ENCODE results near the gene SYF2. TPM values are rescaled to one million over a fixed set of nuclear protein-coding genes. Genes with fewer than 3 reads are reported as not detected.

SYF2 gene
- total RNA-seq, 1 donor from 2014 or later, result 43.5 TPM

GRCh38 chr1:25217598-25218232 is 14.6 kb downstream of the SYF2 start:
- H3K36me3 Mint-ChIP-seq (ENCODE audit: insufficient read depth), result peaks cover 13% of the 10 kb centered on the region

GRCh38 chr1:25217015-25217414 is 15.3 kb downstream of the SYF2 start:
- no peak for TF ChIP-seq CTCF (IDR thresholded peaks at IDR 0.05; ENCODE audit: unreplicated experiment)
- H3K4me3 Mint-ChIP-seq (ENCODE audit: low read depth), result no peak overlapping the region
- no peaks in the 10 kb centered on the region for H3K9me3 Mint-ChIP-seq (ENCODE audit: low read depth)
- peaks cover 2% of the 10 kb centered on the region for H3K4me1 Mint-ChIP-seq (ENCODE audit: low read depth)
- no peaks in the 10 kb centered on the region for H3K27me3 Mint-ChIP-seq
- H3K27ac Mint-ChIP-seq, result no peak overlapping the region
- peaks cover 12% of the 10 kb centered on the region for H3K36me3 Mint-ChIP-seq (ENCODE audit: insufficient read depth)
- DNase-seq (ENCODE audit: low spot score, unreplicated experiment), result no peak

More at GRCh38 chr1:25217598-25218232, 14.6 kb downstream of the SYF2 start:
- no peak for DNase-seq (ENCODE audit: low spot score, unreplicated experiment)
- Mint-ChIP-seq H3K4me3 (ENCODE audit: low read depth) (no peak overlapping the region), H3K9me3 (ENCODE audit: low read depth) (no peaks in the 10 kb centered on the region), H3K4me1 (ENCODE audit: low read depth) (peaks cover under 1% of the 10 kb centered on the region), H3K27ac (no peak overlapping the region), H3K27me3 (no peaks in the 10 kb centered on the region)
- no peak for TF ChIP-seq CTCF (IDR thresholded peaks at IDR 0.05; ENCODE audit: unreplicated experiment)

- Mint-ChIP-seq H3K4me3 (ENCODE audit: low read depth) (no peak overlapping the region), H3K9me3 (ENCODE audit: low read depth) (no peaks in the 10 kb centered on the region), H3K27ac (no peak overlapping the region), H3K27me3 (no peaks in the 10 kb centered on the region), H3K36me3 (ENCODE audit: insufficient read depth) (peaks cover 7% of the 10 kb centered on the region), H3K4me1 (ENCODE audit: low read depth) (peaks cover 2% of the 10 kb centered on the region)
- DNase-seq (ENCODE audit: low spot score, unreplicated experiment), result no peak
- TF ChIP-seq CTCF (IDR thresholded peaks at IDR 0.05; ENCODE audit: unreplicated experiment), result no peak
These were observed 16.2 kb downstream of the SYF2 start for GRCh38 chr1:25216123-25216522.

- no peak overlapping the region for H3K27ac Mint-ChIP-seq
- H3K4me1 Mint-ChIP-seq (ENCODE audit: low read depth), result peaks cover 17% of the 10 kb centered on the region
- no peak for DNase-seq (ENCODE audit: low spot score, unreplicated experiment)
- no peak for TF ChIP-seq CTCF (IDR thresholded peaks at IDR 0.05; ENCODE audit: unreplicated experiment)
- no peaks in the 10 kb centered on the region for H3K9me3 Mint-ChIP-seq (ENCODE audit: low read depth)
- no peaks in the 10 kb centered on the region for H3K36me3 Mint-ChIP-seq (ENCODE audit: insufficient read depth)
- no peaks in the 10 kb centered on the region for H3K27me3 Mint-ChIP-seq
- no peak overlapping the region for H3K4me3 Mint-ChIP-seq (ENCODE audit: low read depth)
These were observed 19.6 kb downstream of the SYF2 start for GRCh38 chr1:25212725-25213124.

- H3K27me3 Mint-ChIP-seq, result peaks cover under 1% of the 10 kb centered on the region
- H3K27ac Mint-ChIP-seq, result no peak overlapping the region
- TF ChIP-seq CTCF (IDR thresholded peaks at IDR 0.05; ENCODE audit: unreplicated experiment), result no peak
- no peak overlapping the region for H3K4me3 Mint-ChIP-seq (ENCODE audit: low read depth)
- H3K36me3 Mint-ChIP-seq (ENCODE audit: insufficient read depth), result no peaks in the 10 kb centered on the region
- H3K9me3 Mint-ChIP-seq (ENCODE audit: low read depth), result no peaks in the 10 kb centered on the region
- peaks cover 17% of the 10 kb centered on the region for H3K4me1 Mint-ChIP-seq (ENCODE audit: low read depth)
- DNase-seq (ENCODE audit: low spot score, unreplicated experiment), result no peak
These were observed 21.6 kb downstream of the SYF2 start for GRCh38 chr1:25210728-25211127.

All from progenitor cell of endocrine pancreas (in vitro differentiated cells).